K562 (cell line): ENCODE results near the gene LZTR1. TPM values are rescaled to one million over a fixed set of nuclear protein-coding genes. Genes with fewer than 3 reads are reported as not detected.
A peak's percentile ranks its signal among the peaks of the same experiment; 100 is the strongest.

Experiments
- ATAC-seq: fragments of 200-7000 bp; cut with Tn5 transposase; 3 replicates; pipeline ENCODE4 v1.9.1; 2020; ENCODE audit warnings: moderate library complexity
- BruUV-seq: library from RNA; stranded (reverse); fragments of 400-500 nt; replicated peaks from 2 replicates; lab custom pipeline; 2021; lab: Mats Ljungman, UMichigan
- CTCF ChIA-PET: fragments of 300-600 bp; formaldehyde crosslinking; extraction: SDS; loops from one replicate; lab custom pipeline; 2021; ENCODE audit warnings: low intra/inter-chr PET ratio; lab: Yijun Ruan, JAX
- POLR2A ChIA-PET: fragments of 300-600, 350-650 bp; sonication (Branson Sonifier 250); formaldehyde crosslinking; extraction: SDS; loops from one replicate; lab custom pipeline; 2021; ENCODE audit warnings: antibody characterized with exemption, inconsistent platforms; lab: Yijun Ruan, JAX
- DNase-seq, 4 experiments: peaks; one replicate each; pipeline versions ENCODE4 v3.0.0 to v3.0.0-alpha.2; 2011 to 2018; ENCODE audit warnings: low spot score in 3 of 4, mixed read lengths in 3 of 4; ENCODE audit errors: extremely low read depth in 1 of 4
- FAIRE-seq: peaks from 2 replicates; lab custom pipeline; 2011; peaks lifted over from hg19 to GRCh38; lab: Jason Lieb, UNC
- H2AFZ ChIP-seq: 2 replicates; pipeline ENCODE4 v1.6.0; 2011; ENCODE audit warnings: low read depth, low read length, control low read depth, inconsistent platforms
- H3K27ac ChIP-seq: fragments of 200-600 bp; 3 replicates; pipeline ENCODE4 v1.8.0; 2011; ENCODE audit warnings: low read depth, mild to moderate bottlenecking, control low read depth, inconsistent platforms, low read length, moderate library complexity, mixed read lengths; ENCODE audit errors: extremely low read depth
- H3K27me3 ChIP-seq, 2 experiments: fragments of 300-600 bp in 1 of 2; 2 replicates in 1 of 2; 3 replicates in 1 of 2; pipeline versions ENCODE4 v1.6.0 to v1.8.0; 2011; ENCODE audit warnings: inconsistent platforms in 2 of 2, low read length in 2 of 2, mild to moderate bottlenecking in 1 of 2, mixed read lengths in 1 of 2, moderate library complexity in 1 of 2; ENCODE audit not compliant: control insufficient read depth in 2 of 2, insufficient read depth in 2 of 2
- H3K36me3 ChIP-seq: fragments of 300-600 bp; 3 replicates; pipeline ENCODE4 v1.8.0; 2011; ENCODE audit warnings: mild to moderate bottlenecking, low read length, inconsistent platforms; ENCODE audit not compliant: control insufficient read depth, insufficient read depth
- H3K4me1 ChIP-seq, 2 experiments: fragments of 200-600 bp in 1 of 2; replicated peaks in 1 of 2; 2 replicates in 1 of 2; 3 replicates in 1 of 2; pipeline versions ENCODE4 v1.5.1 to v1.8.0; 2011; ENCODE audit warnings: inconsistent platforms in 2 of 2, low read length in 2 of 2, mild to moderate bottlenecking in 1 of 2, mixed read lengths in 1 of 2, moderate library complexity in 1 of 2; ENCODE audit not compliant: control insufficient read depth in 2 of 2, insufficient read depth in 2 of 2
- H3K4me2 ChIP-seq: 2 replicates; pipeline ENCODE4 v1.6.1; 2011; ENCODE audit warnings: low read length, control low read depth, inconsistent platforms, mixed read lengths; ENCODE audit not compliant: insufficient read depth
- H3K4me3 ChIP-seq: fragments of 200-600 bp; sonication (generic), shearing (Covaris generic); 2 replicates; pipeline ENCODE4 v1.5.1; 2016; ENCODE audit warnings: control low read depth, inconsistent platforms
- H3K79me2 ChIP-seq: fragments of 200-600 bp; 3 replicates; pipeline ENCODE4 v1.8.0; 2011; ENCODE audit warnings: low read length, inconsistent platforms; ENCODE audit not compliant: control insufficient read depth, insufficient read depth
- H3K9ac ChIP-seq, 2 experiments: 2 replicates each; pipeline versions ENCODE4 v1.6.0 to v1.6.1; 2011; ENCODE audit warnings: low read depth in 2 of 2, low read length in 2 of 2, control low read depth in 1 of 2, inconsistent platforms in 1 of 2, mild to moderate bottlenecking in 1 of 2, mixed read lengths in 1 of 2; ENCODE audit not compliant: insufficient read depth in 1 of 2
- H3K9me1 ChIP-seq: one replicate; pipeline ENCODE4 v1.6.0; 2011; ENCODE audit warnings: inconsistent platforms, mild to moderate bottlenecking, low read length, moderate library complexity; ENCODE audit not compliant: control insufficient read depth, insufficient read depth
- H3K9me3 ChIP-seq: replicated peaks from 2 replicates; pipeline ENCODE4 v1.5.1; 2011; ENCODE audit warnings: low read depth, low read length, inconsistent platforms; ENCODE audit not compliant: control insufficient read depth, insufficient read depth
- H4K20me1 ChIP-seq: replicated peaks from 2 replicates; pipeline ENCODE4 v1.6.1; 2011; ENCODE audit warnings: low read length, inconsistent platforms, mixed read lengths; ENCODE audit not compliant: control insufficient read depth, insufficient read depth
- ADNP ChIP-seq: fragments of 200-800 bp; sonication (Bioruptor generic); IDR thresholded peaks from 2 replicates; pipeline ENCODE4 v1.6.1; 2016; ENCODE audit warnings: missing genetic modification characterization, missing compliant biosample characterization
- BACH1 ChIP-seq: fragments of 200-800 bp; sonication (Bioruptor generic); IDR thresholded peaks from 2 replicates; pipeline ENCODE4 v1.6.1; 2016; ENCODE audit warnings: missing genetic modification characterization, missing compliant biosample characterization
- PML ChIP-seq: IDR thresholded peaks from 2 replicates; pipeline ENCODE4 v1.6.1; 2012; ENCODE audit warnings: low read length, inconsistent platforms
- POLR3A ChIP-seq: IDR thresholded peaks from 2 replicates; pipeline ENCODE4 v1.6.1; 2011; ENCODE audit warnings: borderline replicate concordance, mild to moderate bottlenecking, moderate library complexity; ENCODE audit not compliant: insufficient read length, insufficient read depth; ENCODE audit errors: extremely low read depth
- YBX1 ChIP-seq: fragments of 450-650 bp; IDR thresholded peaks from 2 replicates; pipeline ENCODE4 v1.7.1; 2016; ENCODE audit warnings: mild to moderate bottlenecking
- ZBTB8A ChIP-seq: fragments of 450-650 bp; IDR thresholded peaks from 2 replicates; pipeline ENCODE4 v1.6.1; 2018; ENCODE audit warnings: mild to moderate bottlenecking, moderate library complexity; ENCODE audit not compliant: partially characterized antibody
- ZNF134 ChIP-seq: fragments of 250-450 bp; sonication (Bioruptor Pico); conservative IDR thresholded peaks from 2 replicates; pipeline ENCODE4 v1.4.0; 2020
- WGBS: fragments of 100-300 bp; shearing (Covaris generic); methylation state at CpG from one replicate; pipeline ENCODE4 v1.1.6; 2016; ENCODE audit warnings: low coverage, mixed read lengths; ENCODE audit not compliant: insufficient coverage; ENCODE audit errors: missing lambda C conversion rate; 5-methylcytosine and 5-hydroxymethylcytosine counted together
- in situ Hi-C: fragments of 300-500 bp; cut with MboI; formaldehyde crosslinking; loops from 4 replicates; pipeline ENCODE4 v1.15.0; 2018; ENCODE audit warnings: inconsistent platforms, mixed read lengths
- intact Hi-C: fragments of 100-400 bp; cut with micrococcal nuclease; formaldehyde crosslinking; loops from 2 replicates; pipeline ENCODE4 v1.14.2; 2022
- polyA plus RNA-seq, 8 experiments: library from polyadenylated mRNA; depleted of rRNA in 4 of 8; stranded (reverse) in 5 of 8; unstranded in 3 of 8; fragments of >200 nt; fragmentation: Nextera tagmentation in 2 of 8; fragmentation: Illumina TruSeq in 1 of 8; extraction: Ambion mirVana in 2 of 8; extraction: Trizol in 1 of 8; gene quantifications; 2 replicates each; pipeline versions ENCODE4 v1.2.1 to v1.2.3, GENCODE V29; 2011 to 2014; ENCODE audit warnings: inconsistent platforms in 1 of 8, missing spikeins in 1 of 8
- total RNA-seq, 7 experiments: library from RNA; depleted of rRNA in 6 of 7; stranded (reverse); fragments of >200 nt in 6 of 7; fragmentation: Illumina TruSeq in 2 of 7; extraction: Trizol in 2 of 7; gene quantifications; 2 replicates each; pipeline versions ENCODE4 v1.2.1 to v1.2.3, GENCODE V29; 2011 to 2021; ENCODE audit warnings: low replicate concordance in 1 of 7
- TF ChIP-seq, protein P1 (sequence below): fragments of 250-450 bp; sonication (Bioruptor Pico); IDR thresholded peaks from 2 replicates; pipeline ENCODE4 v1.5.0; 2021; ENCODE audit warnings: mild to moderate bottlenecking, moderate library complexity
- TF ChIP-seq, protein P2 (sequence below): IDR thresholded peaks from 2 replicates; pipeline ENCODE4 v1.6.1; 2011; ENCODE audit not compliant: insufficient read length; ENCODE audit errors: extremely low read depth
- TF ChIP-seq, protein P3 (sequence below), 2 experiments: fragments of 450-650 bp; conservative IDR thresholded peaks; 2 replicates each; pipeline ENCODE4 v1.6.1; 2017; ENCODE audit warnings: mild to moderate bottlenecking in 2 of 2, moderate library complexity in 2 of 2

The LZTR1 gene
- total and polyA plus RNA-seq, 9 of the 15 experiments (the other 6 are each of a cell fraction or from before 2014, with no cell fraction given), result 2.2 to 135 (median 63.0) TPM

- ATAC-seq (no peak), DNase-seq (no peak), FAIRE-seq (no peak)
- peaks cover 31% of the 10 kb centered on the region; the same call in 1 of the 2 replicates for H4K20me1 ChIP-seq
- ChIA-PET POLR2A (interaction anchor here (0.6 to 64.4 kb wide), 14 partner anchors 7 to 1000 kb away, joined by 3 to 1556 read pairs (median 4); partner anchors contain the start of genes AIFM3, CRKL, LZTR1 and THAP7), CTCF (no interaction called here)
- no peak overlapping the region for H2AFZ ChIP-seq
- no peaks in the 10 kb centered on the region for H3K79me2 ChIP-seq
- BruUV-seq, result no TSS peak
- no peak overlapping the region for H3K4me3 ChIP-seq
- in situ Hi-C loops (loop anchor here (25.0 kb wide), 1 partner anchor 177 kb away; no protein-coding TSS in a partner anchor), intact Hi-C loops (loop anchor here (5.0 kb wide), 5 partner anchors 62 to 183 kb away; partner anchors contain the start of gene LRRC74B)
- H3K27me3 ChIP-seq, result peaks cover 5 to 24% of the 10 kb centered on the region in 2 experiments; a peak in 3 of 5 replicates
- no peak overlapping the region; a peak in 1 of 4 replicates for H3K9ac ChIP-seq
- H3K4me1 ChIP-seq, result peaks cover 0 to 30% of the 10 kb centered on the region in 2 experiments; a peak in 2 of 5 replicates
- 59% methylated on average over 20 of the region's 20 CpGs for WGBS
- H3K27ac ChIP-seq, result no peak overlapping the region
- H3K36me3 ChIP-seq, result no peaks in the 10 kb centered on the region
- H3K4me2 ChIP-seq, result no peak overlapping the region
- H3K9me1 ChIP-seq, result no peaks in the 10 kb centered on the region
- no peaks in the 10 kb centered on the region for H3K9me3 ChIP-seq
- TF ChIP-seq PML (no peak), POLR3A (no peak), ADNP (tag) (peak; percentile 72), YBX1 (peak; percentile 51; the same call in 1 of the 2 replicates), BACH1 (tag) (no peak), ZBTB8A (no peak), ZNF134 (no peak)
- TF ChIP-seq, protein P1, sequence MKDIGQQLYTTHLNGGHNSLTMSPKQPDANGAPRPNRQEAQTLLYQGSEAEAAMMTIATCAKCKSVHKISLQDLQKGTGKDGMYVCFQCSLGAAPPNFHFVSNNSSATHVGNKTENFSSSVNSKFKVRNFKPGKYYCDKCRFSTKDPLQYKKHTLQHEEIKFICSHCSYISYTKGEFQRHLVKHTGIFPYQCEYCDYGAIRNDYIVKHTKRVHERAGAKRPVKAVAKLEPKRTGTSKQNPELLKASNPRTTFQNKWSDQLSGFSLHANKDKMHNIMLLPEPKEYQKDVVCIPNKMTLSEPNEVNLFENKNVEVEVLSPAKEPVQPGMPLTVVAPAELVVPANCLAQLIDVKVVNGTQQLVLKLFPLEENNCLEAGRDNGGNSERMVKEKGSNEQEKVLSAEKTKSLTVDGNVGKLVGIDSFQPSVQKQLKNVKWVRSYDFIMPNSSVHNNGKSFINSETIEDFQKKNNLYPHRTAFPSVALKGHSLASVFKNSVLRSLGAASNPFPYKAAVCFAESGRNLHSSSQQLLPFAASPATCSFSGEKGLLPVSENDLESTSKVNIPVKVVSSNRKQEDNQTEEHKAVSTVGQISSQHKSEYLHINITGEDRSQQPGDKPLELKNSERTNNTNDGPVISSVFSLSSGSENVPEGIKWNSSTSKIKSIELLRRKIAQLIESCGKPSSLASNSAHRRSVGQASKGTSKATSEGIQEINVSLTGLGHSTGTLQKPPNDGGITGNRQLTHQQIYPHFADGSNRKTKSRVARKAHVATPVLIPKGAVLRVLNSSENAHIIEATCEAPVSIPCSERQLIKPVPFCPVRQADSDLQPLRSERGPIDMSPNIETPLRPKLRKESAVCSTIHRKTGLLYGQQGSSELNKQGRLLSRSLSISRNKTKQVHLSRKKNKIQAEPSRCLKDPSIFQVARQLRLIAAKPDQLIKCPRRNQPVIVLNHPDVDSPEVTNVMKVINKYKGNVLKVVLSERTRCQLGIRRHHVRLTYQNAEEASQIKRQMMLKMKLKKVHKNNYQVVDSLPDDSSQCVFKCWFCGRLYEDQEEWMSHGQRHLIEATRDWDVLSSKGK (CRISPR knock-in tag), result no peak
- TF ChIP-seq, protein P2, sequence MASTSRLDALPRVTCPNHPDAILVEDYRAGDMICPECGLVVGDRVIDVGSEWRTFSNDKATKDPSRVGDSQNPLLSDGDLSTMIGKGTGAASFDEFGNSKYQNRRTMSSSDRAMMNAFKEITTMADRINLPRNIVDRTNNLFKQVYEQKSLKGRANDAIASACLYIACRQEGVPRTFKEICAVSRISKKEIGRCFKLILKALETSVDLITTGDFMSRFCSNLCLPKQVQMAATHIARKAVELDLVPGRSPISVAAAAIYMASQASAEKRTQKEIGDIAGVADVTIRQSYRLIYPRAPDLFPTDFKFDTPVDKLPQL, result no peak
- TF ChIP-seq, protein P3, sequence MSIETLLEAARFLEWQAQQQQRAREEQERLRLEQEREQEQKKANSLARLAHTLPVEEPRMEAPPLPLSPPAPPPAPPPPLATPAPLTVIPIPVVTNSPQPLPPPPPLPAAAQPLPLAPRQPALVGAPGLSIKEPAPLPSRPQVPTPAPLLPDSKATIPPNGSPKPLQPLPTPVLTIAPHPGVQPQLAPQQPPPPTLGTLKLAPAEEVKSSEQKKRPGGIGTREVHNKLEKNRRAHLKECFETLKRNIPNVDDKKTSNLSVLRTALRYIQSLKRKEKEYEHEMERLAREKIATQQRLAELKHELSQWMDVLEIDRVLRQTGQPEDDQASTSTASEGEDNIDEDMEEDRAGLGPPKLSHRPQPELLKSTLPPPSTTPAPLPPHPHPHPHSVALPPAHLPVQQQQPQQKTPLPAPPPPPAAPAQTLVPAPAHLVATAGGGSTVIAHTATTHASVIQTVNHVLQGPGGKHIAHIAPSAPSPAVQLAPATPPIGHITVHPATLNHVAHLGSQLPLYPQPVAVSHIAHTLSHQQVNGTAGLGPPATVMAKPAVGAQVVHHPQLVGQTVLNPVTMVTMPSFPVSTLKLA (conservative IDR thresholded peaks at IDR 0.05), result no peak
Observed at GRCh38 chr22:20959578-20960461, 22.3 kb upstream of the LZTR1 start.
